Liver (tissue), 9 donors: ENCODE measurements around the gene BNC2. TPM values are rescaled to one million over a fixed set of nuclear protein-coding genes. Genes with fewer than 3 reads are reported as not detected.

Experiments used
- DNase-seq: peaks from one replicate; pipeline ENCODE4 v3.0.0-alpha.2; 2017; ENCODE audit warnings: low spot score
- H3K27ac ChIP-seq, 2 donors: one replicate each; pipeline ENCODE4 v1.7.0; 2013; ENCODE audit warnings: inconsistent platforms in 2 of 2, low read length in 2 of 2, control low read depth in 1 of 2, low read depth in 1 of 2, mild to moderate bottlenecking in 1 of 2
- H3K27me3 ChIP-seq, 4 donors: one replicate each; pipeline versions ENCODE4 v1.6.1 to v1.7.0; 2013; ENCODE audit warnings: low read length in 3 of 4, inconsistent platforms in 1 of 4, mild to moderate bottlenecking in 1 of 4, moderate library complexity in 1 of 4; ENCODE audit not compliant: control insufficient read depth in 4 of 4, insufficient read depth in 4 of 4
- H3K36me3 ChIP-seq, 4 donors: one replicate each; pipeline versions ENCODE4 v1.6.1 to v1.7.0; 2013; ENCODE audit warnings: low read length in 3 of 4, mild to moderate bottlenecking in 3 of 4, low read depth in 1 of 4, moderate library complexity in 1 of 4; ENCODE audit not compliant: control insufficient read depth in 4 of 4, insufficient read depth in 3 of 4
- H3K4me1 ChIP-seq, 4 donors: one replicate each; pipeline versions ENCODE4 v1.6.1 to v1.7.0; 2013; ENCODE audit warnings: low read length in 3 of 4, mild to moderate bottlenecking in 3 of 4, moderate library complexity in 1 of 4; ENCODE audit not compliant: control insufficient read depth in 4 of 4, insufficient read depth in 4 of 4
- H3K4me3 ChIP-seq, 3 donors: one replicate each; pipeline versions ENCODE4 v1.6.1 to v1.7.0; 2013; ENCODE audit warnings: low read length in 3 of 3, control low read depth in 1 of 3, low read depth in 1 of 3, mild to moderate bottlenecking in 1 of 3
- H3K9ac ChIP-seq, 2 donors: one replicate each; pipeline ENCODE4 v1.7.0; 2013; ENCODE audit warnings: low read length in 2 of 2, mild to moderate bottlenecking in 2 of 2, moderate library complexity in 2 of 2, control low read depth in 1 of 2, low read depth in 1 of 2
- H3K9me3 ChIP-seq, 4 donors: one replicate each; pipeline versions ENCODE4 v1.6.1 to v1.7.0; 2013; ENCODE audit warnings: low read length in 3 of 4; ENCODE audit not compliant: control insufficient read depth in 4 of 4
- ATF3 ChIP-seq: IDR thresholded peaks from 2 replicates; pipeline ENCODE4 v1.6.1; 2016; ENCODE audit warnings: antibody characterized with exemption
- CTCF ChIP-seq: fragments of 150-350 bp; IDR thresholded peaks from 2 replicates; pipeline ENCODE4 v1.5.1; 2017; ENCODE audit warnings: improper control_type of control experiment, low read depth, low read length; ENCODE audit not compliant: missing input control
- EGR1 ChIP-seq, 2 donors: IDR thresholded peaks; 2 replicates each; pipeline ENCODE4 v1.6.1; 2016 to 2018; ENCODE audit warnings: antibody characterized with exemption in 2 of 2, low read depth in 2 of 2
- FOXA1 ChIP-seq: IDR thresholded peaks from 2 replicates; pipeline ENCODE4 v1.6.1; 2016; ENCODE audit warnings: antibody characterized with exemption
- FOXA2 ChIP-seq: IDR thresholded peaks from 2 replicates; pipeline ENCODE4 v1.6.1; 2016; ENCODE audit warnings: antibody characterized with exemption
- GABPA ChIP-seq, 2 donors: IDR thresholded peaks in 1 of 2; conservative IDR thresholded peaks in 1 of 2; 2 replicates each; pipeline ENCODE4 v1.6.1; 2016; ENCODE audit warnings: antibody characterized with exemption in 2 of 2, mild to moderate bottlenecking in 1 of 2, moderate library complexity in 1 of 2
- HNF4A ChIP-seq, 2 donors: conservative IDR thresholded peaks; 2 replicates each; pipeline ENCODE4 v1.6.1; 2016; ENCODE audit warnings: antibody characterized with exemption in 2 of 2, mild to moderate bottlenecking in 2 of 2
- HNF4G ChIP-seq: IDR thresholded peaks from 2 replicates; pipeline ENCODE4 v1.6.1; 2016; ENCODE audit warnings: antibody characterized with exemption
- JUND ChIP-seq, 2 donors: IDR thresholded peaks; 2 replicates each; pipeline ENCODE4 v1.6.1; 2016; ENCODE audit warnings: antibody characterized with exemption in 2 of 2
- MAX ChIP-seq: IDR thresholded peaks from 2 replicates; pipeline ENCODE4 v1.6.1; 2016; ENCODE audit warnings: antibody characterized with exemption
- NR2F2 ChIP-seq: IDR thresholded peaks from 2 replicates; pipeline ENCODE4 v1.6.1; 2016; ENCODE audit warnings: antibody characterized with exemption
- RAD21 ChIP-seq, 2 donors: IDR thresholded peaks; 2 replicates each; pipeline ENCODE4 v1.6.1; 2016; ENCODE audit warnings: antibody characterized with exemption in 2 of 2, mild to moderate bottlenecking in 2 of 2
- REST ChIP-seq: IDR thresholded peaks from 2 replicates; pipeline ENCODE4 v1.6.1; 2016; ENCODE audit warnings: antibody characterized with exemption, mild to moderate bottlenecking
- RXRA ChIP-seq, 2 donors: IDR thresholded peaks; 2 replicates each; pipeline ENCODE4 v1.6.1; 2017 to 2018; ENCODE audit warnings: antibody characterized with exemption in 2 of 2, mild to moderate bottlenecking in 1 of 2
- SP1 ChIP-seq: IDR thresholded peaks from 2 replicates; pipeline ENCODE4 v1.6.1; 2018; ENCODE audit warnings: antibody characterized with exemption, mild to moderate bottlenecking
- TAF1 ChIP-seq: conservative IDR thresholded peaks from 2 replicates; pipeline ENCODE4 v1.6.1; 2016; ENCODE audit warnings: antibody characterized with exemption, mild to moderate bottlenecking
- YY1 ChIP-seq: IDR thresholded peaks from 2 replicates; pipeline ENCODE4 v1.6.1; 2016; ENCODE audit warnings: antibody characterized with exemption, mild to moderate bottlenecking
- ZBTB33 ChIP-seq: IDR thresholded peaks from 2 replicates; pipeline ENCODE4 v1.6.1; 2016; ENCODE audit warnings: antibody characterized with exemption
- WGBS: extraction: QIAGEN DNeasy Blood & Tissue Kit; methylation state at CpG from one replicate; pipeline ENCODE4 v1.1.7; 2013; 5-methylcytosine and 5-hydroxymethylcytosine counted together
- polyA plus RNA-seq, 2 donors: library from polyadenylated mRNA; stranded (reverse) in 1 of 2; unstranded in 1 of 2; fragments of 200-250 nt in 1 of 2; fragments of >200 nt in 1 of 2; fragmentation: Nextera tagmentation in 1 of 2; extraction: Ambion mirVana in 1 of 2; gene quantifications; one replicate each; pipeline versions ENCODE4 v1.2.1 to v1.2.3, GENCODE V29; 2013 to 2015
- total RNA-seq, 2 donors: library from RNA; depleted of rRNA; stranded (reverse); fragments of >200 nt; gene quantifications; one replicate each; pipeline ENCODE4 v1.2.3, GENCODE V29; 2014
- donor health status: healthy.
- donor health status: healthy.
- donor health status: healthy.
- donor health status: healthy.
- donor health status: healthy.

The BNC2 gene
- total and polyA plus RNA-seq, 4 donors, result 0.07 to 0.67 (median 0.08) TPM

- Histone ChIP-seq H3K9me3 (no peaks in the 10 kb centered on the region), H3K9ac (no peak overlapping the region), H3K27me3 (no peaks in the 10 kb centered on the region), H3K27ac (peak overlapping the region in 1 of 2 donors; percentile 41), H3K4me3 (no peak overlapping the region), H3K36me3 (no peaks in the 10 kb centered on the region), H3K4me1 (peaks cover 3 to 10% (median 5%) of the 10 kb centered on the region in 4 donors)
- DNase-seq, result no peak
- WGBS, result 43% methylated on average over 6 of the region's 6 CpGs
- TF ChIP-seq FOXA1 (peak; percentile 56), JUND (IDR thresholded peaks at IDR 0.05) (peak; percentile 38 to 50), HNF4A (conservative IDR thresholded peaks at IDR 0.05) (peak; percentile 88 to 92), GABPA (IDR thresholded peaks at IDR 0.05 in 1 of 2, conservative IDR thresholded peaks at IDR 0.05 in 1 of 2) (no peak), HNF4G (peak; percentile 74), REST (peak; percentile 29), CTCF (no peak), YY1 (peak; percentile 80), MAX (peak; percentile 71), EGR1 (IDR thresholded peaks at IDR 0.05; ENCODE audit: low read depth in 2 of 2) (peak in 1 of 2 donors; percentile 18), NR2F2 (peak; percentile 27), SP1 (peak; percentile 81), ATF3 (no peak), TAF1 (no peak), RAD21 (IDR thresholded peaks at IDR 0.05) (peak; percentile 52 to 61), FOXA2 (peak; percentile 54), RXRA (IDR thresholded peaks at IDR 0.05) (peak; percentile 60 to 63), ZBTB33 (no peak)
These were observed 310.9 kb downstream of the BNC2 start for GRCh38 chr9:16559418-16560188.
